ENCODE results near the gene LEF1.
"Not testable (repeated sequence)": the region's sequence is repeated elsewhere in the genome, so short reads cannot be mapped to it uniquely, and the experiment has no call there.

The LEF1 gene

DNA sequence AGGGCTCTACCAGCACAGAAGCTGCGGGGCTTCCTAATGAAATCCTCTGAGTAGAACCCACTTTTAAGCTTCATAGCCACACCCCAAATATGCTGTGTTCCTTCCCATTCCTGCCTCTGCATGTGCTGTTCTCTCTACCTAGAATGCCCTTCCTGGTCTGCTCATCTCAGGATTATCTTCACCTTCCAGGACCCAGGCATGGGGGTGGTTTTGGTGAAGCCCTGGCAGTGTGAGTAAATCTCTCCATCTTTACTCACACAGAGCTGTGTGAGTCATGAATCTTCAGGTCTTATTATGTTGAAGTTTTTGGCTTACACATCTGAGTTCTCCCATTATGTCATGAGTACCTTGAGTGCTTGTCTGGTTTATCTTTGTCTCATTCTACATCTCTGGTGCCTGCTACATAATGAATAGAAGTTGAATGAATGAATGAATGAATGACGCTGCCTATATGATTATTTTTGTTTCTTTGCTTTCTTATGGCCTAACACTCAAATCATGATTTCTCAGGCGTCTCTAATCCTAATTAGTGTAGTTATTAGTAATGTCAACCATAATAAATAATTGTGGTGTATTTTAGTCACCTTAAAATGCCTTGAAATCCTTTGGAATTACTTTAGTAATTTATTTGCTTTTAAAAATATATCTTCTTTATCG lies 137.2 kb downstream of the LEF1 start:
- no peak for DNase-seq (ENCODE audit: low read depth)

DNA sequence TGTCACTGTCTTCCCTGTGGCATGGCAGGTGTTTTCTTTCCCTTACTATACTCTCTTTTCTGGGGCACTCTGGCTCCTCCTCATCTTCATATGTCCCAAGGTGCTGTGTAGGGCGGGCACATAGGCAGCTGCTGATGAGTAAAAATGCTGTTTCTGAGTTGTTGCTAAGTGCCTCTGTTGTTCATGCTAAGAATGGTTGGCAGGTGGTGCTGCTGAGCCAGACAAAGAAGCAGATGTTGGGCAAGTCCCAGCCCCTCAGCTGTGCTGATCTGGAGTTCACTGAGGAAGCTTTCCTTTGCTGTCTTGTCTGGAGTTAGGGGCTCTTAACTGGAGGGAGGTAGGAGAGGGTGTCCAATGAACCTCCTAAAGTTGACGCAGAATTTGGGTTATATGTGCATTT lies 138.4 kb downstream of the LEF1 start:
- DNase-seq (ENCODE audit: low read depth): peak; percentile 49

DNA sequence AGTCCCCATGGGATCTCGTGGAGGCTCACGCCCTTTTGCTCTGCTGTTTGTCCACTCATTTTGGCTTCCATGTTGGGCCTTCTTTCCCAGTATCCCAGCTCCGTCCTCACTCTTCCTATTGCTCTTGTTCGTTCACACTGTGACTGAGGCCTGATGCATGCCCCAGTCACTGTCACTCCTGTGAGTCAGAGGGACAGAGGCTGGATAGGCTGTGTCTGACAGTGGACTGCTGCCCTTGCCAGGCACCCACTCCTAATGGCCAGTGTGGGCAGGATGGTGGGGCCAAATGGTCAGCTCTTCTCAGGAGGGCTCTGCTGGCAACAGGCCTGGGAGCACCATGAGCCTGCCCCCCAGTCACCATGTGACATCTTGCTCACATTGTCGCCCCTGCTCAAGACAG lies 139.0 kb downstream of the LEF1 start:
- DNase-seq (ENCODE audit: low read depth): peak; percentile 30

DNA sequence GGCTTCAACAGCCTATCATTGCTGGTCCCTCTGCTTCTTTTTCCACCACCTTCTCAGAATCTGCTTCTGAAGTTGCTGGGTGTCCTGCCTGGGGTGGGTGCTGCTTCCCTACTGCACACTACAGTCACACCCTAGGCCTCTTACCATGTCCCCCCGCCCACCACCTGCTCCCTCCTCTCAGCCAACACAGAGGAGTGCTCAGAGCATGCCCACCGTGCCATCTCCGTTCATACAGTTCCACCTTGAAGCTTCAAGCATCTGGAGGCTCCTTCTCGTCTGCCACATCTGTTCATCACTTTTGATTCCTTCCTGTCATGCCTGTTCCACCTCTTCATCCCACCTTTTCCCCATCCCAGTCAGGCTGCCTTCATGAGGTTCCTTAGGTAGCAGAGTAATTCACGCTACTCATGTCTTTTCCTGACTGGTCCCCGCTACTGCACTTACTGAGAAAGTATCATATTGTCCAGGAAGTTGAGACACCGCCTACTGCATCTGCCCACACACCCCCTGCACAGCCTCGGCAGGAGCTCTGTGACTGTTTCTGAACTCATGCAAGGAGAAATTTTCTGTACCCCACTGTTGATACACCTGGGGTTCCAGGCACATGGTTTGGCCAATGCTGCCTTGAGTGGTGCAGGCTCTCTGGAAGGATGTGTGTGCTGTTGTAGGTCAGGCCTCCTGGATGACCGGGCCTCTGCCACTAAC lies 139.6 kb downstream of the LEF1 start:
- no peak for DNase-seq (ENCODE audit: low read depth)

DNA sequence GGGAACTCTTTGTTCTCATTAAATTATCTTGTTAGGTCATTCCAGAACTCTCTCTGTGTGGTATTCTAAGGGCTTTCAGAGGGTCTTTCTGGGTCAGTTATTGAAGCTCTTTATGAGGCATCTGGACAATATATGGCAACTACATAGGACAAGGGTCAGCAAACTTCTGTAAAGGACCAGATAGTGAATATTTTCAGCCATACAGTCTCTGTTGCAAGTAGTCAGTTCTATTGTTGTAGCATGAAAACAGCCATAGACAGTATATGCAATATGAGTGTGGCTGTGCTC lies 143.9 kb downstream of the LEF1 start:
- DNase-seq (ENCODE audit: low read depth): no peak

DNA sequence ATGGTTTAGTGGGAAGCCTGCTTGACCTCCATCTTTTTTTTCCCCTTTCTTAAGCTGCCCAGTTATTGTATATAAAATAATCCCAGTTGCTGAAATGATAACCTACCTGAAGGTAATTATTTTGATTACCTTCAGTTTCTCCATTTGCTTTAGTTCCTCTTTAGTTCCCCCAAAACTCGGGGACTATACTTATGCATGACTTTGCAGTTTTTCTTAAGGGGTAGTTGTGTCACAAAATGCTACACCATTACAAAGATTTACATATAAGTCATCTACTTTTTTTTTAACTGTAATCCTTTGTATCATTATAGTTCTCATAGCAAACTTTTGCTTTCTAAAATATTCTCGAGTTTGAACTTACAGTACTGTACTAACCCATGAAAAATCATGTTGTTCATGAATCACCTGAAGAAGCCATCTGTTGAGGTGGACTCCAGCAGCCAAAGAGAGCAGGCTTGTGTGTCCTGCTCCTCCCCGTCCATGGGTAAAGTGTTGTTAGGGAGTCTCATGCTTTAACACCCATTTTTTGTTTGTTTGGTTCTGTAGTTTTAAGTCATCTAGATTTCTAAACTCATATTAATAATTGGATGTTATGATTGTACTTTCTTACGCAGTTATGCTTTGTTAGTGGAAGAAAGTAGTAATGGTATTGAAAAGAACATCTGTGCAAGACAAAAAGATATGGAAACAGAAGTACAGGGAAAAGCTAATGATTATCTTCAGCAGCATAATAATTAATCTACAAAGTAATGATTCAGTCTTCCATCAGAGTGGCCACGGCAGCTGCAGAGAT lies 144.5 kb downstream of the LEF1 start:
- DNase-seq (ENCODE audit: low read depth): no peak

DNA sequence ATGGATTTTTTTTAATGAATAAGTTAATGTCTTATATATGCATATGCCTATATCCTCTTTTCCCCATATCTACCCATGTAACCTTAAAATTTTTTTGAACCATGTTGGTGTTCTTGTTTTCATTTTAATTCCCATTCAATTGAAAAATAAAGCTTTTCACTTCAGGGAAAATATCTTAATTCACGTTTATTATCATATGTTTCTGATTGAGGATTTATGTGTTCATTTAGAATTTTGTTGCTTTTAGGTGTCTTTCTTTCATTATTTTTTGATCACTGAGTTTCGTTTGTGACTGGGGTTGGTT lies 149.9 kb downstream of the LEF1 start:
- DNase-seq (ENCODE audit: low read depth): no peak

DNA sequence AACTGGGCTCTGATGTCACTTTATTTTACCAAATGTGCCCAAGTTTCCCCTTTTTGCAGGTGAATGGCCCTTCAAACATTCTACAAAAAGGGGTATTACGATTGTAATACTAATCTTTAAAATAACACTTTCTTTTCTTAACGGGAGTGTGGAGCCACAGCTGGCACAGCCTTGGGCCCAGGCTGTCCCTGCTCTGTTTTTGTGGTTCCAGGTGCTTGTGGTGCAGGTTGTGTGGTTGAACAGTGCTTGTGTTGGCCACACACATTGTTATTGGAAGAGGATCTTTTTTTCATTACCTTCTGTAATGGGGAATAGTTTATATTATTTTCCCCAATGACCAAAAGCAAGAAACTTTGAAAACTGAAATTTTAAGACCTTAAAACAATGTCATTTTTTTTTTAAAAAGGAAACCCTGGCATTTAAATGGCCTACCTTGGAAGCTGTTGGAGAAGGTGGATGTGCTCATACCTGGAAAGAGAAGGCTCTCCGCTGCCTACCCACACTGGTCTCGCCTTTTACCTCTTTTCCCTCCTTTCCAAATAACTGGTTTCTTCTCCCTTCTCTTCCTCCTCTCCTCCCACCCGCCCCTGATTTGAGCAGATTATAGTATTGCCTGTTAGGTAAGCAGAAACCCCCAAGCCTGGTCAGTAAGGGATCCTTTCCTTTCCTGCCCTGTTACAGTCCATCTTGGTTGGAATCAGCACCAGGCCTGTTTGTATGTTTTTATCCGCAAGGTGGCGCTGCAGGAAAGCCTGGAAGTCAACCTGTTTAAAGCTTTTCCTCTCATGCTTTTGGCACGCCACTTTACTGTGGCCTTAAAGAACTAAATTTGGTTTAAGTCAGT lies 150.5 kb downstream of the LEF1 start:
- peak; percentile 67 for DNase-seq (ENCODE audit: low read depth)

DNA sequence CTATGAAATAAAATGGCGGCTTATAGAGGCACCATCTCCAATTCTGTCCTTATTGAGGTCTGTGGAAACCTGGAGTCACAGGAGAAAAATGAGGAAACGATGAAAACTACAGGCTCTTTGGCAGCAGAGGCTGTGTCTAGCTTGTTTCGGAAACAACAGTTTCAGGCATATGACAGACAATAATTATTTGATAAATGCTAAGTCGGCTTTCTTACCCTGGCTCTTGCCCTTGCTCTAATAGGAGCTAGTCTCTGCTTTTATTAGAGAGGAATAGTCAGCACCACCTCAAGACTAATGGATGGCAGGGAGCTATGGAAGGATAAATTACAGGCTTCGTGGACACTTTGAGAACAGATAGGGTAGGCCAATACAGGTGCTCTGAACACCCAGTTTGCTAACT lies 154.8 kb downstream of the LEF1 start:
- no peak for DNase-seq (ENCODE audit: low read depth)

DNA sequence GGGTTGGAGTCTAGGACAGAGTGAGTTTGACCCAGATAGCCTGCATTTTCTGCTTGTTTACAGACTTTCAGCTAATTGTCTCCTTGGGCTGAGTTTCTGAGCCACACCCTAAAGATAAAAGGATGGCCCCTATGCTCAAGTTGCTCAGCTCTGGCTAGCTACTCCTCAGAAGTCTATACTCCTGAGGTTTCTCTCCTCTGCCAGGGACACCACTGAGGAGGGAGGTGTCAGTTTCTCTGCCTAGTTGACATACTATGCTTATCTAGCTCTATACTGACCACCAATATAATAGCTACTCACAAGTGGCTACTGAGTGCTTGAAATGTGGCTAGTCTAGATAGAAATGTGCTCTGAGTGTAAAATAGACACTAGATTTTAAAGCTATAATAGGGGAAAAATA lies 155.4 kb downstream of the LEF1 start:
- DNase-seq (ENCODE audit: low read depth): no peak

DNA sequence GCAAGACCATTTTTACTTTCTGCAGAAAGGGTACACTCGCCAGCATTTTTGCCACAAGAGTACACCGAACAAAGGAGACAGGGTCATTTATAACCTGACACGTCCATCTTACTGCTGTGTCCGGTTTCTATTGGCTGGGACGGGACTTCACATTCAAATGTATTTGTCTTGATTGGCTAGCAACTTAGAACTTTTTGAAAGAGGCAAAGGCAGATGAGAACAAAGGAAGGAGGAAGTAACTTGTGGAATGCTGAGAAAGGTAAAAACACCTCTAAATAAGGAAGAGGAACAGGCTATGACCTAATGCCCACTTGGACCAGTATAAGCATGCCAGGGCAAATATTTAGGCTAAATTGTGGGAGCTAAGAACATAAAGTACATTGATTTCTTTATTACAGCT lies 156.3 kb downstream of the LEF1 start:
- DNase-seq (ENCODE audit: low read depth): not testable (repeated sequence)

DNA sequence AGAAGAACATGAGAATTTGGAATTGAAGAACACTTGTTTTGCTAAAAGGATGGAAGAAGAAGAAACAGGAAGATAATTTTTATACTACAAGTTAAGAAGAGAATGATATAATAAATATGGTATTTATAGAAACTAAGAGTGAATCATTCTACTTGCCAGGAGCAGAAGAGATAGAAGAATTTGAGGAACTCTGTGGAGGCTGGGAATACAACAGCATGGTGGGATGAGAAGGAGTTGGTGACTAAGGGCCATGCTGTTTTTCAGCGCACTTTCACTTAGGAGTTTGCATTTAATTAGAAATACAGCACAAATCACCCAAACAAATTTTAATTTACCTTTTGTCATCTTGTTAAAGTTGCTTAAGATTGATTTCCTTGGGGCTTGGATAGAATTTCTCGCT lies 158.6 kb downstream of the LEF1 start:
- DNase-seq (ENCODE audit: low read depth): no peak

DNA sequence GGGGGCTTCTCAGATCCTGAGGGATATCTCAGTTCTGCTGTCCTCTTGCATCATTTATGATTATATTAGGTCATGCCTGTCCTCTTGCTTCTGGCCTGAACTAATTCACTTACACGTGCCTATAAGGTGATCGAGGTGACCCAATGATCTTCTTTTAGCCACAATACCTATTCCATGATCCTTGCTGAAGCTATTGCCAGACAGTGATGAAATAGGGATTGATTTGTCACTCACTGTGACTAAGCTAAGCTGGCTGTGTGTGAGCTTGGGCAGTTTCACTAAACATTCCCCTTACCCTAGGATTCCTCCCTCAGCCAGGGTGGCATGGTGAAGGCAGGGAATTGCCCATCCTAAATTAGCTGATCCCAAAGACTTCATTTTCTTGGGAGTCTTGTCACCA lies 160.0 kb downstream of the LEF1 start:
- peak; percentile 42 for DNase-seq (ENCODE audit: low read depth)

DNA sequence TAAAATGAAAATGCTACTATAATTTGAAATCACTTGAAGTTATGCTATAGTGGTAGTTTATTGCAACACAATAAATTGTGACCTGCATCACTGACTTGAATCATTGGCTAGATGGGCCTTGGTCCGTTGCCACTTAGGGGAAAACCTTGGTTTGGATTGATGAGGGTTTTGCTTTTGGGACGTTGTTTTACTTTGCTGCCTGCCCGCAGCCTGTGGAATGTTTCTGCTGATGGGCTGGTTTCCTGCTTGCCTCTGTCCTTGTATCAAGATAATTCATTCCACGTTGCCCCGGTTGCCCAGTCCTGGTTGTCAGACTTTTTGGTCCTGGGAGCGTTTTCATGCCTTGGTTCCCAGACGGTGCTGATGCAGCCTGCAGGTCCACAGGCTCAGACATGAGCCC lies 160.7 kb downstream of the LEF1 start:
- no peak for DNase-seq (ENCODE audit: low read depth)

DNA sequence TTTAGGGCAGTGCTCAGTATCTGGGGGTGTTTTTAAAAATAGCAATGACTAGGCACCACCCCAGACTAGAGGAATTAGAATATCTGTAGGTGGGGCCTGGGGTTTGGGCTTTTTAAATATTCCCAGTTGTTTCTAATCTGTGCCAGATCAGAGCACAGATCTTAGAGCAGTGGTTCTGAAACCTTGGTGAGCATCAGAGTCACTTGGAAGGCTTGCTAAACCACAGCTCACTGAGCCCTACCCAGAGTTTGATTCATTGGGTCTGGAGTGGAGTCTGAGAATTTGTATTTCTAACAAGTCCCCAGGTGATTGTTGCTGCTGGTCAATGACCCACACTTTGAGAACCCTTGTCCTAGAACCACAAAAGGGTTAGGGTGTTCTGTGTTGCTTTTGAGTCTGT lies 162.4 kb downstream of the LEF1 start:
- DNase-seq (ENCODE audit: low read depth): no peak

DNA sequence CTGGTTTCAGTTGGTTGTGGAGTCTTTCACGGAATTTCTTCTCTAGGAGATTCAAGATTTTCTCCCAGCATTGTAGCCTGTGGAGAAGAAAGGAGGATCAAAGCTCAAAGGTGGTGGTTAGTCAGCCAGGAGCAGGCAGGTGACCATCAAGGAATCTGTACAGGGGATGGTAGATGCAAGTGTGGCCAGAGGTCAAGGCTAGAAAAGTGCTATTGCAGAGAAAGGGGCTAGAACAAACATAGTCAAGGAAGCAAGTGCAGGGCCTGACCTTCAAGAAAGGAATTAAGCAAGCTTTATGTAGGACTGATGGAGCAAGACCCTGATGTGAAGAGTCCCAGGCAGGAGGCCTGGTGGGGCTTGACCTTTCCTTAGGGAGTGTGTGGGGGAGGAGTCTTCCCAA lies 162.9 kb downstream of the LEF1 start:
- no peak for DNase-seq (ENCODE audit: low read depth)

DNA sequence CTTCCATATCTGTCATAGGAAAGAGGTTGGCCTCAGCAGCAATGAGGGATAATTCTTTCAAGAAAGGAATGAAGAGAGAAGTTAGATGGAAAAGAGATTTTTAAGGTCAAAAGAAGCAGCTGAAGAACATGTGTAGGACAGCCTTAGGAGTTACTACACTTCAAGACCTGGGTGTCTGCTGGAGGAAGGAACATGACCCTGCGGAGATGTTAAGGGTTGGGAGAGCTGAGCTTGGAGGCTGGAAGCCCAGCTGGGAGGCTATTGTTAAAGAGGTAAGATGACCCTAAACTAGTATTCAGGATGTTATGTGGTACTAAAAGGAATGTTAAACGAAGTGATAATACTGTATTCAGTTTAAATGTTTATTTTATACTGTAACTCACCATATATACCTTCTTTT lies 164.1 kb downstream of the LEF1 start:
- DNase-seq (ENCODE audit: low read depth): no peak

DNA sequence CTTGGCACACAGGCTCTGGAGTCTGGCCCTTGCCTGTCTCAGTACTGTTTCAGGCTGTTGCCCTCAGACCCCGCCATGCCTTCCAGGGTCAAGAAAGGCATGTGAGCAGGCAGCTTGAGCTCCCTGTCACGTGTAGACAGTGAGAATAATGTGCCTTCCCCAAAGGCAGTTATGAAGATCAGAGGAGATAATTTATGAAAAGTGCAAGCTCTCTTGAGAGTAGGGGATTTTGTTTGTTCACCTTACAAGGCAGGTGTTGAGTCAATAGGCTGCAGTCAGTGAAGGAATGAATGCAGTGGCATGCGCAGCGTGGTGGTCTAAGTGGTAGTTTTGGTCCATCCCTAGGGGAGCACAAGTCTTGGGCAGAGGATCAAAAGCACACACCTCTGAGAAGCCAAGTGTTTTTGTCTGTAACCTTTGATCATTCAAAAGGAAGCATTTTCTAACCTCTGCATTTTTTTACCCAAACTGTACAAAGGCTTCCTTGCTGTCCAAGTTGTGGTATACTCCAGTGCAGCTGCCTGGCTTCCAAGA lies 164.7 kb downstream of the LEF1 start:
- no peak for DNase-seq (ENCODE audit: low read depth)

DNA sequence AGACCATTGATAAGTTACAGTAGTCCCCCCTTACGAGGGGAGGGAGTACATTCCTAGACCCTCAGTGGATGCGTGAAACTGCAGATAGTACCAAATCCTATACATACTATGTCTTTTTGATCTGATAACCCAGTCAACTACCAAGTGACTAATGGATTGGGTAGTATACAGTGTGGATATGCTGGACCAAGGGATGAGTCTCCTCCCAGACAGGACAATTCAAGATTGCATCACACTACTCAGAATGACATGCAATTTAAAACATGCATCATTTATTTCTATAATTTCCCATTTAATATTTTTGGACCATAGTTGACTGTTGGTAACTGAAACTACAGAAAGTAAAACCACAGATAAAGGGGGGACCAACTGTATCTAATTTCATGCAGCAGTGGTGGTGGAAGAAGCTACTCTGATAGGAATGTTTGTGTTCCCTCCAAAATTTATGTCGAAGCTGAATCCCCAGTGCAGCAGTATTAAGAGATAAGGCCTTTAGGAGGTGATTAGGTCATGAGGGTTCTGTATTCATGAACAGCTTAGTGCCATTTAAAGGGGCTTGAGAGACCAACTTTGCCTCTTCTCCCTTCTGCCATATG lies 167.1 kb downstream of the LEF1 start:
- no peak for DNase-seq (ENCODE audit: low read depth)

DNA sequence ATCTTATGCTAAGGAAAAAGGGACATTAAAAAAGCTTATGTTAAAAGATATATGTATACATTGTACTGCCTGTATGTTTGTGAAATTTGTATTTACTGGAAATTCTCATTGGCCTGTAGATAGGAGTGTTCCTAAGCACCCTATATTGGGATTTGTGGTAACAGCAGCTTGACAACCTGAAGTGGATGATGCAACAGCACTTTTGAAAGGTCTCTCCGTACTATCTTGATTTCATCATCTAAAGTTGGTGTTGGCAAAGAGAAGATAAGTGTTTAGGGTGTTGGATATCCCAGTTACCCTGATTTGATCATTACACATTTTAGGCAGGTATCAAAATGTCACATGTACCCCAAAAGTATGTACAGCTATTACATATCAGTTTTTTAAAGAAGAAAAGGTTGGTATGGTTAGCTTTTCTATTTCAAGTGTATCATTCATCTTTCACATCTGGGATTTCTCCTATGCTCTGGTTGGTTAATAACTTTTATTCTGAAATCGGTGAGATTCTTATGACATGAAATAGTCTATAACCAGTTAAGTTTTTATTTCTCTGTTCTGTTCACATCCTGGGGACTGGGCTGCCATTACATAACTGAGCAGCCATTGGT lies 168.7 kb downstream of the LEF1 start:
- no peak for DNase-seq (ENCODE audit: low read depth)

DNA sequence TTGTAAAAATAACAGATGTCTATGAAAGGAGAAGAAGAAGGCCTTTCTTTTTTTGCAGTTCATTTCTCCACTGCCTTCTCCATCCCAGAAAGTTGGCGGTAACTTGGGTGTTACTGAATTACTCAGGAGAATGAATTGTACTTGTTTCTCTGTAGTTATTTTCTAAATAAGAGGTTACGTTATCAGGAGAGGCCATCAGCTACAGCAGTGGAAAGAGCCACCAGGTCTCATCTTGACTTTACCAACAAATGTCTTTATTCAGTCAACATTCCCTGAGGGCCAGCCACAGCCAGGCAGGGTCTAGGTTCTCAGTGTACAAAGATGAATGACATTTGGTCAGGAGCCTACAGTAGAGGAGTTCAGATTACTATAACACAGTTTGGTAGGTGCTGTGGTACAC lies 170.9 kb downstream of the LEF1 start:
- no peak for DNase-seq (ENCODE audit: low read depth)
